Parathyroid adenoma (tissue), 2 donors: Measurements from ENCODE around the gene TMCC3.
"Not testable (repeated sequence)": the region's sequence is repeated elsewhere in the genome, so short reads cannot be mapped to it uniquely, and the experiment has no call there.

Source experiments
- H2AFZ ChIP-seq: fragments of 300-600 bp; sonication (generic); one replicate; pipeline ENCODE4 v1.7.0; 2017; ENCODE audit warnings: antibody characterized with exemption, mild to moderate bottlenecking
- H3K27ac ChIP-seq: fragments of 300-600 bp; sonication (generic); one replicate; pipeline ENCODE4 v1.7.0; 2017
- H3K27me3 ChIP-seq: fragments of 300-600 bp; sonication (generic); one replicate; pipeline ENCODE4 v1.7.0; 2017; ENCODE audit warnings: low read length; ENCODE audit not compliant: control insufficient read depth, insufficient read depth
- H3K36me3 ChIP-seq: fragments of 300-600 bp; sonication (generic); one replicate; pipeline ENCODE4 v1.7.0; 2017; ENCODE audit warnings: low read length; ENCODE audit not compliant: control insufficient read depth, insufficient read depth
- H3K4me1 ChIP-seq: fragments of 300-600 bp; sonication (generic); one replicate; pipeline ENCODE4 v1.7.0; 2017; ENCODE audit warnings: control low read depth
- H3K4me2 ChIP-seq: fragments of 300-600 bp; sonication (generic); one replicate; pipeline ENCODE4 v1.7.0; 2017; ENCODE audit warnings: low read length
- H3K4me3 ChIP-seq: fragments of 300-600 bp; sonication (generic); one replicate; pipeline ENCODE4 v1.7.0; 2017; ENCODE audit warnings: low read depth, low read length
- H3K79me2 ChIP-seq: fragments of 300-600 bp; sonication (generic); one replicate; pipeline ENCODE4 v1.7.0; 2017; ENCODE audit warnings: control low read depth
- H3K9ac ChIP-seq: fragments of 300-600 bp; sonication (generic); one replicate; pipeline ENCODE4 v1.7.0; 2017; ENCODE audit warnings: mild to moderate bottlenecking
- H3K9me3 ChIP-seq: fragments of 300-600 bp; sonication (generic); one replicate; pipeline ENCODE4 v1.7.0; 2017; ENCODE audit warnings: low read length; ENCODE audit not compliant: control insufficient read depth
- TF ChIP-seq, protein P1 (sequence below): fragments of 300-600 bp; sonication (generic); IDR thresholded peaks from one replicate; pipeline ENCODE4 v1.7.0; 2017; ENCODE audit warnings: antibody characterized with exemption, mild to moderate bottlenecking
- donor health status: primary hyperparathyroidism.

TMCC3 gene

DNA sequence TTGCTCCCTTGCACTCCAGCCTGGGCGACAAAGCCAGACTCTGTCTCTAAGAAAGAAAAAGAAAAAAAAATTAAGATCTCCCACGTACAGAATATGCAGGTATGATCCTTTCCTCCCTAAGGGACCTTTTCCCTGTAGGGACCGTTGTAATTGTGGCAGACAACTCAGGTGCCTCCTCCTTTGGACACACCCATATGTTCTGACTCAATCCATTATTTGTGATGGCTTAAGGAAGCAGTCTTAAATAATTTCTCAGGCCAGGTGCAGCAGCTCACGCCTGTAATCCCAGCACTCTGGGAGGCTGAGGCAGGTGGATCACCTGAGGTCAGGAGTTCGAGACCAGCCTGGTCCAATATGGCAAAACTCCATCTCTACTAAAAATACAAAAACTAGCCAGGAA is 53.1 kb downstream of the TMCC3 start:
- Histone ChIP-seq H3K79me2 (no peaks in the 10 kb centered on the region), H3K9me3 (no peaks in the 10 kb centered on the region), H3K36me3 (no peaks in the 10 kb centered on the region), H3K4me2 (no peak overlapping the region), H3K4me3 (no peak overlapping the region), H3K27me3 (no peaks in the 10 kb centered on the region), H2AFZ (no peak overlapping the region), H3K9ac (no peak overlapping the region), H3K27ac (no peak overlapping the region), H3K4me1 (peaks cover 5% of the 10 kb centered on the region)
- TF ChIP-seq, protein P1, sequence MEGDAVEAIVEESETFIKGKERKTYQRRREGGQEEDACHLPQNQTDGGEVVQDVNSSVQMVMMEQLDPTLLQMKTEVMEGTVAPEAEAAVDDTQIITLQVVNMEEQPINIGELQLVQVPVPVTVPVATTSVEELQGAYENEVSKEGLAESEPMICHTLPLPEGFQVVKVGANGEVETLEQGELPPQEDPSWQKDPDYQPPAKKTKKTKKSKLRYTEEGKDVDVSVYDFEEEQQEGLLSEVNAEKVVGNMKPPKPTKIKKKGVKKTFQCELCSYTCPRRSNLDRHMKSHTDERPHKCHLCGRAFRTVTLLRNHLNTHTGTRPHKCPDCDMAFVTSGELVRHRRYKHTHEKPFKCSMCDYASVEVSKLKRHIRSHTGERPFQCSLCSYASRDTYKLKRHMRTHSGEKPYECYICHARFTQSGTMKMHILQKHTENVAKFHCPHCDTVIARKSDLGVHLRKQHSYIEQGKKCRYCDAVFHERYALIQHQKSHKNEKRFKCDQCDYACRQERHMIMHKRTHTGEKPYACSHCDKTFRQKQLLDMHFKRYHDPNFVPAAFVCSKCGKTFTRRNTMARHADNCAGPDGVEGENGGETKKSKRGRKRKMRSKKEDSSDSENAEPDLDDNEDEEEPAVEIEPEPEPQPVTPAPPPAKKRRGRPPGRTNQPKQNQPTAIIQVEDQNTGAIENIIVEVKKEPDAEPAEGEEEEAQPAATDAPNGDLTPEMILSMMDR = no peak

DNA sequence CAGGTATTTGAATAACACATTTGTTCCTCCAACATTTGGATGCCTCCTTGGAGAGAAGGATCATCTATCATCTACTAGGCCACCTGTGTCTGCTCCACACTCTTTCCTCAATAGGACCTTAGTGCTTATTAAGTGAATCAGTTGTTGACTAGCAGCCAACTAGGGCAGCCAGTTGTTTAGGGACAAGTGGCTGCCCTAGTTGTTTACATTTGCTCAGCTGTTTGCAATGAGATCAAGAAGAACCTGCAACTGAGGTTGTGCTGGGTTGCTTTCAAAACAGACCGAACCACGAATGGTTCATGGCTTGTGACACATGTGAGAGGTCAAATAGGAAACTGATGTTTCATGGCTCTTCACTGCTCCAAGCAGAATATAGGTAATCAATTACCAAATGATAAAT is 53.8 kb downstream of the TMCC3 start:
- Histone ChIP-seq H3K79me2 (no peaks in the 10 kb centered on the region), H3K27ac (no peak overlapping the region), H3K36me3 (no peaks in the 10 kb centered on the region), H3K4me3 (no peak overlapping the region), H3K9me3 (no peaks in the 10 kb centered on the region), H3K9ac (no peak overlapping the region), H3K27me3 (no peaks in the 10 kb centered on the region), H2AFZ (no peak overlapping the region), H3K4me2 (no peak overlapping the region), H3K4me1 (peaks cover 5% of the 10 kb centered on the region)
- TF ChIP-seq, protein P1 = no peak

DNA sequence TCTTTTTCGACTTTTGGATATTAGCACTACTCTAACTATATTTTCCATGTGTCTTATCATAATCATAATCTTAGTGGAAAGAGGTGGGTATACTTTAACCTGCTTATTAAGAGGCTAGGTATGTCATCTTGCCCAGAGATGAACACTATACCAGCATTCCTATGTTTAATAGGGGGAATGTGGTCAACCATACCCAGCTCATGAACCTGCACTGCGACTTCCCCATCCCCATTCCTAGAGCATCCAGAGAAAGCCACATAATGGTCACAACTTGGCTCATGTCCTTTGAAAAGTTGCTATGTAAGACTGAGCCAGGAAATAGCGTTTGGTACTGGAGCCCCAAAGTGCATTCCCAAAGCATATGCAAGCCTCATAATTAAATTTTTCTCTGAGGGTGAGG is 55.2 kb downstream of the TMCC3 start:
- Histone ChIP-seq H3K4me3 (no peak overlapping the region), H3K36me3 (no peaks in the 10 kb centered on the region), H2AFZ (no peak overlapping the region), H3K4me1 (peaks cover 5% of the 10 kb centered on the region), H3K4me2 (no peak overlapping the region), H3K27me3 (no peaks in the 10 kb centered on the region), H3K9ac (no peak overlapping the region), H3K79me2 (no peaks in the 10 kb centered on the region), H3K9me3 (no peaks in the 10 kb centered on the region), H3K27ac (no peak overlapping the region)
- TF ChIP-seq, protein P1 = no peak

DNA sequence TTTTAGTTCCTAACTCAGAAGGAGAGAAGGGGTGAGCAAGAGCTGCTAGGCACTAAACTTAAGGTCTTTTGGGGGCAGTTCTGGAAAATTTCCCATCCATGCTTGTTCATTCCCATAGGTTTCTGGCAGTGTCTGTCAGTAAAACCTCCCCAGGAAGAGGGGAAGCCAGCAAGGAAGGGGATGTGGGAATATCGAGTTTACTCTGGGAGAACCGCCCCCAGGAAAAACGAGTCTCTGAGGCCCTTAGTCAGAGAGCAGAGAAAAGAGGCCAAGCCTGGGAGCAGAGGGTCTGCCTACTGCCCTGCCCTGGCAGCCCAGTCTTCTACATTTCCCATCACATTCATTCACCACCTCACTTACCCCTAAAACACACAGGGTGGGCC is 55.9 kb downstream of the TMCC3 start:
- Histone ChIP-seq H3K9me3 (no peaks in the 10 kb centered on the region), H2AFZ (no peak overlapping the region), H3K27ac (no peak overlapping the region), H3K36me3 (no peaks in the 10 kb centered on the region), H3K79me2 (no peaks in the 10 kb centered on the region), H3K4me2 (no peak overlapping the region), H3K27me3 (no peaks in the 10 kb centered on the region), H3K4me1 (no peaks in the 10 kb centered on the region), H3K9ac (no peak overlapping the region), H3K4me3 (no peak overlapping the region)
- TF ChIP-seq, protein P1 = no peak

DNA sequence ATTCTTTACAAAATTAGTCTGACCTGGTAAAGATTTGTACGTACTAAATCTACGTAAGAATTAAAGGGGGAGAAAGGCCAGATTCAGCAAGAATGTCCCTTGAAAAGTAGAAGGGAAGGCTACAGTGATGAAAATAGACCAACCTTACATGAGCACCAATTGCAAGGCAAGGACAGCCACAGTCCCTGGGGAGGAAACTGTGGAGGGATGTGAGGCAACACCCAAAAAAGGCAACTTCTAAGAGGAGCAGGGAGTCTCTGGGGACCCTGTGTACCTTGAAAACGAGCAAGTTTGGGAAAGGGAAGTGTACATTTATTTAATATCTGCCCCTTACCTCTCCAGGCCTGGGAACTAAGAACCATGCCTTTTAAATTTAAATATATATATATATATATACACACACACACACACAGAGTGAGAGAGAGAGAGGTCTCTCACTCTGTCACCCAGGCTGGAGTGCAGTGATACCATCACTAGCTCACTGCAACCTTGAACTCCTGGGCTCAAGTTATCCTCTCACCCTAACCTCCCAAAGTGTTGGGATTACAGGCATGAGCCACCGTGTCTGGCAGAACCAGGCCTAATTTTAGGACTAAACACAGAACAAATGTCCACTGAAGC is 56.4 kb downstream of the TMCC3 start:
- Histone ChIP-seq H3K9me3 (no peaks in the 10 kb centered on the region), H3K27ac (no peak overlapping the region), H3K4me2 (no peak overlapping the region), H3K4me1 (no peaks in the 10 kb centered on the region), H3K79me2 (no peaks in the 10 kb centered on the region), H3K36me3 (no peaks in the 10 kb centered on the region), H2AFZ (no peak overlapping the region), H3K27me3 (no peaks in the 10 kb centered on the region), H3K4me3 (no peak overlapping the region), H3K9ac (no peak overlapping the region)
- TF ChIP-seq, protein P1 = no peak

DNA sequence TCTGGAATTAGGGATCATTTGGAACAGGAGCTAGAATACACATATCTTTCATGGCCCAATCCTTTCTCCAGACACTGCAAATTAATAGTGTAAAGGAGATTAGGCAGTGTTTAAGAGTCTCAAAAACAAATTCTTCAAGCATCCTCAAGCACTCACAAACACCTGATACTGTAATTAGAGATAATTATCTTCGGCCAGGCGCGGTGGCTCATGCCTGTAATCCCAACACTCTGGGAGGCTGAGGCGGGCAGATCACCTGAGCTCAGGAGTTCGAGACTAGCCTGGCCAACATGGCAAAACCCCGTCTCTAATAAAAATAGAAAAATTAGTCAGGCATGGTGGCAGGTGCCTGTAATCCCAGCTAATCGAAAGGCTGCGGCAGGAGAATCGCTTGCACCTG is 57.6 kb downstream of the TMCC3 start:
- H3K4me1 ChIP-seq, H3K27ac ChIP-seq, H3K36me3 ChIP-seq: not testable (repeated sequence)

More for the DNA sequence above, 57.6 kb downstream of the TMCC3 start:
- H3K9ac ChIP-seq, H2AFZ ChIP-seq, H3K9me3 ChIP-seq, H3K4me2 ChIP-seq, H3K27me3 ChIP-seq, H3K79me2 ChIP-seq, H3K4me3 ChIP-seq: not testable (repeated sequence)
